RWPE1 (cell line): ENCODE results near the gene PLEKHA7.

Experiments used
- CTCF ChIA-PET: fragments of 350-600 bp; sonication (Branson Sonifier 250); formaldehyde crosslinking; extraction: SDS; loops from one replicate; lab custom pipeline; 2021; lab: Yijun Ruan, JAX
- POLR2A ChIA-PET: fragments of 400-600 bp; formaldehyde crosslinking; extraction: SDS; loops from one replicate; lab custom pipeline; 2020; ENCODE audit warnings: antibody characterized with exemption; ENCODE audit not compliant: low non-redundant PET; lab: Yijun Ruan, JAX
- DNase-seq: peaks from one replicate; pipeline ENCODE4 v3.0.0; 2012; ENCODE audit warnings: low spot score
- H3K27ac ChIP-seq: fragments of 450-650 bp; 2 replicates; pipeline ENCODE4 v1.5.1; 2017
- TF ChIP-seq, protein P1 (sequence below): fragments of 450-650 bp; conservative IDR thresholded peaks from 2 replicates; pipeline ENCODE4 v1.5.1; 2017; ENCODE audit warnings: low read depth, mild to moderate bottlenecking

The PLEKHA7 gene

GRCh38 chr11:16840951-16841350 is 173.3 kb downstream of the PLEKHA7 start:
- no peak overlapping the region for H3K27ac ChIP-seq
- ChIA-PET CTCF (no interaction called here), POLR2A (no interaction called here)
- DNase-seq: no peak
- TF ChIP-seq, protein P1, sequence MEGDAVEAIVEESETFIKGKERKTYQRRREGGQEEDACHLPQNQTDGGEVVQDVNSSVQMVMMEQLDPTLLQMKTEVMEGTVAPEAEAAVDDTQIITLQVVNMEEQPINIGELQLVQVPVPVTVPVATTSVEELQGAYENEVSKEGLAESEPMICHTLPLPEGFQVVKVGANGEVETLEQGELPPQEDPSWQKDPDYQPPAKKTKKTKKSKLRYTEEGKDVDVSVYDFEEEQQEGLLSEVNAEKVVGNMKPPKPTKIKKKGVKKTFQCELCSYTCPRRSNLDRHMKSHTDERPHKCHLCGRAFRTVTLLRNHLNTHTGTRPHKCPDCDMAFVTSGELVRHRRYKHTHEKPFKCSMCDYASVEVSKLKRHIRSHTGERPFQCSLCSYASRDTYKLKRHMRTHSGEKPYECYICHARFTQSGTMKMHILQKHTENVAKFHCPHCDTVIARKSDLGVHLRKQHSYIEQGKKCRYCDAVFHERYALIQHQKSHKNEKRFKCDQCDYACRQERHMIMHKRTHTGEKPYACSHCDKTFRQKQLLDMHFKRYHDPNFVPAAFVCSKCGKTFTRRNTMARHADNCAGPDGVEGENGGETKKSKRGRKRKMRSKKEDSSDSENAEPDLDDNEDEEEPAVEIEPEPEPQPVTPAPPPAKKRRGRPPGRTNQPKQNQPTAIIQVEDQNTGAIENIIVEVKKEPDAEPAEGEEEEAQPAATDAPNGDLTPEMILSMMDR: no peak

GRCh38 chr11:16839821-16840220 is 174.4 kb downstream of the PLEKHA7 start:
- H3K27ac ChIP-seq: no peak overlapping the region
- POLR2A ChIA-PET: no interaction called here
- DNase-seq: no peak
- CTCF ChIA-PET: no interaction called here
- TF ChIP-seq, protein P1: no peak

- H3K27ac ChIP-seq: no peak overlapping the region
- TF ChIP-seq, protein P1: no peak
- ChIA-PET POLR2A (no interaction called here), CTCF (interaction anchor here (0.7 kb wide), 2 partner anchors 37 to 884 kb away, joined by 4 to 9 read pairs; no protein-coding TSS in a partner anchor)
- DNase-seq: no peak
Measured at GRCh38 chr11:16834384-16834783, 179.8 kb downstream of the PLEKHA7 start.

DNA sequence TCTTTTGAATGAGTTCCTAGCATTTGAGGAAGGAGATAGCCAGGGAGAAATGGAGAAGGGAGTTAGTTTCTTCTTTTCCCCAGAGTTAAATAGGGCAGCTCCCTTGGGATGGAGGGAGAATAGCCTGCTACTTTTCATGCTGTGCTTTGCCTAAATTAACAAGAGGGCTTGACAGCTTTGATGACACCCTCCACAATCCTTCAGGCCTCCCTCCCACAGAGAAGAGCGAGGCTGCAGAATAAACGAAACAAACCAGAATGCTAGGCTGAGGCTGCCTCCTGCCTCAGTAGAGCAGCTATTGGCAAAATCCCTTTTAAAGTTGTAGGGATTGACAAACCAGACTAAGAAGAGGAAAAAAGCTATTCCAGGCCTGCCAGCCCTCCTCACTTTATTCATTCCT is 181.2 kb downstream of the PLEKHA7 start:
- CTCF ChIA-PET: interaction anchor here (1.3 kb wide), 1 partner anchor 13 kb away, joined by 3 read pairs; no protein-coding TSS in a partner anchor
- POLR2A ChIA-PET: no interaction called here
- TF ChIP-seq, protein P1: no peak
- no peak overlapping the region for H3K27ac ChIP-seq
- no peak for DNase-seq

- DNase-seq: no peak
- ChIA-PET CTCF (no interaction called here), POLR2A (no interaction called here)
- H3K27ac ChIP-seq: no peak overlapping the region
- TF ChIP-seq, protein P1: no peak
Measured at GRCh38 chr11:16832193-16832539, 182.0 kb downstream of the PLEKHA7 start.

- H3K27ac ChIP-seq: no peak overlapping the region
- DNase-seq: no peak
- POLR2A ChIA-PET: no interaction called here
- CTCF ChIA-PET: interaction anchor here (0.7 kb wide), 1 partner anchor 691 kb away, joined by 3 read pairs; no protein-coding TSS in a partner anchor
- TF ChIP-seq, protein P1: no peak
Measured at GRCh38 chr11:16831316-16832192, 182.7 kb downstream of the PLEKHA7 start.
